HG03095 (cell line): Measurements from ENCODE around the gene GET4.

ENCODE experiments used
- ATAC-seq: cut with Tn5 transposase; IDR thresholded peaks from one replicate; pipeline ENCODE4 v1.9.1; 2021; ENCODE audit warnings: moderate library complexity; ENCODE audit not compliant: unreplicated experiment

The GET4 gene

GRCh38 chr7:876077-876971 is at the start of gene GET4:
Gene GET4, plus strand, starts transcription at chr7:876554. Its CDS starts 92 bp downstream, at chr7:876646.
- peak; percentile 70 for ATAC-seq

- no peak for ATAC-seq
These were observed 47.4 kb upstream of the GET4 start for GRCh38 chr7:828793-829561.

GRCh38 chr7:830069-830468 is 46.3 kb upstream of the GET4 start:
- ATAC-seq = no peak

GRCh38 chr7:831596-832166 is 44.7 kb upstream of the GET4 start:
- peak; percentile 61 for ATAC-seq

GRCh38 chr7:832167-832967 is 44.0 kb upstream of the GET4 start, which contains the start of gene SUN1:
Gene SUN1, plus strand, starts transcription at chr7:832476. Its CDS starts 49 bp downstream, at chr7:832525.
- ATAC-seq = peak; percentile 55

GRCh38 chr7:832968-833424 is 43.4 kb upstream of the GET4 start:
- ATAC-seq = no peak

GRCh38 chr7:833601-834258 is 42.6 kb upstream of the GET4 start:
- ATAC-seq = no peak

GRCh38 chr7:834277-834676 is 42.1 kb upstream of the GET4 start:
- no peak for ATAC-seq

GRCh38 chr7:835021-835420 is 41.3 kb upstream of the GET4 start:
- ATAC-seq = no peak

- no peak for ATAC-seq
These were observed 40.6 kb upstream of the GET4 start for GRCh38 chr7:835485-836401.

GRCh38 chr7:836429-836828 is 39.9 kb upstream of the GET4 start:
- ATAC-seq = no peak

- no peak for ATAC-seq
These were observed 39.4 kb upstream of the GET4 start for GRCh38 chr7:837001-837400.

GRCh38 chr7:840001-840600 is 36.3 kb upstream of the GET4 start:
- no peak for ATAC-seq

- no peak for ATAC-seq
These were observed 34.4 kb upstream of the GET4 start for GRCh38 chr7:841943-842342.

- no peak for ATAC-seq
These were observed 33.8 kb upstream of the GET4 start for GRCh38 chr7:842431-843031.

- ATAC-seq = no peak
These were observed 33.1 kb upstream of the GET4 start for GRCh38 chr7:843230-843629.

GRCh38 chr7:844043-844442 is 32.3 kb upstream of the GET4 start:
- no peak for ATAC-seq

- ATAC-seq = no peak
These were observed 31.8 kb upstream of the GET4 start for GRCh38 chr7:844514-844913.
